8988T (cell line): ENCODE measurements around the gene CROCC2.

Experiments used
- DNase-seq: peaks from one replicate; pipeline ENCODE4 v3.0.0; 2011

CROCC2 gene

GRCh38 chr2:241005569-241005968, 99.4 kb downstream of the CROCC2 start:
- peak; percentile 1 for DNase-seq

GRCh38 chr2:241006412-241006811, 100.3 kb downstream of the CROCC2 start:
- peak; percentile 1 for DNase-seq

GRCh38 chr2:241007111-241007510, 101.0 kb downstream of the CROCC2 start:
- no peak for DNase-seq

GRCh38 chr2:241007880-241008710, 102.0 kb downstream of the CROCC2 start:
- peak; percentile 8 for DNase-seq

- peak; percentile 0 for DNase-seq
Observed at GRCh38 chr2:241008711-241009121, 102.6 kb downstream of the CROCC2 start.

- DNase-seq, result peak; percentile 8
Observed at GRCh38 chr2:241009191-241009590, 103.1 kb downstream of the CROCC2 start.

GRCh38 chr2:241009601-241010530, 103.7 kb downstream of the CROCC2 start:
- DNase-seq, result peak; percentile 27

GRCh38 chr2:241010531-241011295, 104.6 kb downstream of the CROCC2 start:
- peak; percentile 9 for DNase-seq

- DNase-seq, result peak; percentile 3
Observed at GRCh38 chr2:241011296-241011600, 105.1 kb downstream of the CROCC2 start.

GRCh38 chr2:241011751-241012510, 105.8 kb downstream of the CROCC2 start:
- DNase-seq, result peak; percentile 7

GRCh38 chr2:241014224-241014623, 108.1 kb downstream of the CROCC2 start:
- DNase-seq, result peak; percentile 0

- peak; percentile 3 for DNase-seq
Observed at GRCh38 chr2:241014764-241015163, 108.6 kb downstream of the CROCC2 start.

GRCh38 chr2:241015439-241015838, 109.3 kb downstream of the CROCC2 start:
- peak; percentile 2 for DNase-seq

GRCh38 chr2:241017228-241017940, 111.2 kb downstream of the CROCC2 start:
- DNase-seq, result peak; percentile 2

GRCh38 chr2:241018051-241018891, 112.1 kb downstream of the CROCC2 start:
- DNase-seq, result no peak

GRCh38 chr2:241019441-241020139, 113.5 kb downstream of the CROCC2 start:
- no peak for DNase-seq

GRCh38 chr2:241020201-241020600, 114.1 kb downstream of the CROCC2 start:
- no peak for DNase-seq

GRCh38 chr2:241020629-241021190, 114.6 kb downstream of the CROCC2 start:
- DNase-seq, result no peak

- no peak for DNase-seq
Observed at GRCh38 chr2:241025639-241026038, 119.5 kb downstream of the CROCC2 start.
